ENCODE data around the gene NDUFA1.

GRCh38 chrX:119853444-119853843 lies 18.2 kb upstream of the NDUFA1 start:
- TF ChIP-seq CTCF (conservative IDR thresholded peaks at IDR 0.05) (no peak), ZFX (IDR thresholded peaks at IDR 0.05) (no peak)

All from C4-2B (cell line).